Measurements from ENCODE around the gene S100A7.

GRCh38 chr1:153422450-153423068, 37.9 kb downstream of the S100A7 start:
- TF ChIP-seq, protein P1, sequence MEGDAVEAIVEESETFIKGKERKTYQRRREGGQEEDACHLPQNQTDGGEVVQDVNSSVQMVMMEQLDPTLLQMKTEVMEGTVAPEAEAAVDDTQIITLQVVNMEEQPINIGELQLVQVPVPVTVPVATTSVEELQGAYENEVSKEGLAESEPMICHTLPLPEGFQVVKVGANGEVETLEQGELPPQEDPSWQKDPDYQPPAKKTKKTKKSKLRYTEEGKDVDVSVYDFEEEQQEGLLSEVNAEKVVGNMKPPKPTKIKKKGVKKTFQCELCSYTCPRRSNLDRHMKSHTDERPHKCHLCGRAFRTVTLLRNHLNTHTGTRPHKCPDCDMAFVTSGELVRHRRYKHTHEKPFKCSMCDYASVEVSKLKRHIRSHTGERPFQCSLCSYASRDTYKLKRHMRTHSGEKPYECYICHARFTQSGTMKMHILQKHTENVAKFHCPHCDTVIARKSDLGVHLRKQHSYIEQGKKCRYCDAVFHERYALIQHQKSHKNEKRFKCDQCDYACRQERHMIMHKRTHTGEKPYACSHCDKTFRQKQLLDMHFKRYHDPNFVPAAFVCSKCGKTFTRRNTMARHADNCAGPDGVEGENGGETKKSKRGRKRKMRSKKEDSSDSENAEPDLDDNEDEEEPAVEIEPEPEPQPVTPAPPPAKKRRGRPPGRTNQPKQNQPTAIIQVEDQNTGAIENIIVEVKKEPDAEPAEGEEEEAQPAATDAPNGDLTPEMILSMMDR (IDR thresholded peaks at IDR 0.05): no peak
- TF ChIP-seq EZH2 (IDR thresholded peaks at IDR 0.05) (no peak), EZH2phosphoT487 (IDR thresholded peaks at IDR 0.05) (no peak)

Data from neural progenitor cell (in vitro differentiated cells).